Naive thymus-derived CD4-positive, alpha-beta T cell (primary cell): ENCODE measurements around the gene MRE11. TPM values are rescaled to one million over a fixed set of nuclear protein-coding genes. Genes with fewer than 3 reads are reported as not detected.

ENCODE experiments used
- ATAC-seq: fragments of 150-1000 bp; cut with Tn5 transposase; 2 replicates; pipeline ENCODE4 v1.10.0; 2021; ENCODE audit warnings: mild to moderate bottlenecking, moderate library complexity
- CTCF ChIA-PET: fragments of 350-600 bp; sonication (Branson Sonifier 250); formaldehyde crosslinking; loops from one replicate; lab custom pipeline; 2021; ENCODE audit warnings: antibody characterized with exemption; lab: Charles Lee
- POLR2A ChIA-PET: fragments of 350-600 bp; sonication (Branson Sonifier 250); formaldehyde crosslinking; loops from one replicate; lab custom pipeline; 2021; ENCODE audit warnings: antibody characterized with exemption, inconsistent platforms; lab: Charles Lee
- DNase-seq, 9 donors: peaks; one replicate each; pipeline versions ENCODE4 v3.0.0 to v3.0.0-alpha.2; 2020 to 2022; ENCODE audit warnings: mixed read lengths in 1 of 9
- H3K27ac ChIP-seq: one replicate; pipeline ENCODE4 v1.7.0; 2013; ENCODE audit warnings: mild to moderate bottlenecking, low read depth, low read length, moderate library complexity
- H3K27me3 ChIP-seq, 2 donors: one replicate each; pipeline ENCODE4 v1.7.0; 2013; ENCODE audit warnings: low read length in 2 of 2, mild to moderate bottlenecking in 2 of 2, moderate library complexity in 2 of 2; ENCODE audit not compliant: control insufficient read depth in 2 of 2, insufficient read depth in 2 of 2
- H3K36me3 ChIP-seq, 3 experiments: 1 replicate in 2 of 3; 2 replicates in 1 of 3; pipeline ENCODE4 v1.7.0; 2013; ENCODE audit warnings: low read length in 3 of 3, mild to moderate bottlenecking in 3 of 3, moderate library complexity in 1 of 3; ENCODE audit not compliant: insufficient read depth in 3 of 3, control insufficient read depth in 2 of 3
- H3K4me1 ChIP-seq, 2 donors: one replicate each; pipeline ENCODE4 v1.7.0; 2013; ENCODE audit warnings: low read length in 2 of 2, mild to moderate bottlenecking in 2 of 2, moderate library complexity in 1 of 2; ENCODE audit not compliant: control insufficient read depth in 2 of 2, insufficient read depth in 2 of 2
- H3K4me3 ChIP-seq: 2 replicates; pipeline ENCODE4 v1.7.0; 2013; ENCODE audit warnings: mild to moderate bottlenecking, low read length
- H3K9me3 ChIP-seq, 3 experiments: 1 replicate in 2 of 3; 2 replicates in 1 of 3; pipeline ENCODE4 v1.7.0; 2013; ENCODE audit warnings: low read length in 3 of 3; ENCODE audit not compliant: control insufficient read depth in 2 of 3
- H3K27ac Mint-ChIP-seq, 9 donors: one replicate each; pipeline ENCODE4 v1.8.0; 2020 to 2022; ENCODE audit warnings: mixed read lengths in 9 of 9, mild to moderate bottlenecking in 8 of 9, moderate library complexity in 5 of 9, inconsistent platforms in 2 of 9
- H3K27me3 Mint-ChIP-seq, 5 donors: one replicate each; pipeline ENCODE4 v1.8.0; 2021 to 2022; ENCODE audit warnings: mixed read lengths in 5 of 5, mild to moderate bottlenecking in 1 of 5
- H3K36me3 Mint-ChIP-seq, 5 donors: one replicate each; pipeline ENCODE4 v1.8.0; 2020 to 2022; ENCODE audit warnings: mixed read lengths in 5 of 5, mild to moderate bottlenecking in 3 of 5, inconsistent platforms in 1 of 5
- H3K4me1 Mint-ChIP-seq, 7 donors: one replicate each; pipeline ENCODE4 v1.8.0; 2020 to 2022; ENCODE audit warnings: mixed read lengths in 7 of 7, mild to moderate bottlenecking in 3 of 7, inconsistent platforms in 1 of 7
- H3K4me3 Mint-ChIP-seq, 10 donors: one replicate each; pipeline ENCODE4 v1.8.0; 2020 to 2022; ENCODE audit warnings: mild to moderate bottlenecking in 10 of 10, mixed read lengths in 10 of 10, moderate library complexity in 6 of 10, inconsistent platforms in 2 of 10
- H3K9me3 Mint-ChIP-seq, 11 donors: one replicate each; pipeline ENCODE4 v1.8.0; 2020 to 2022; ENCODE audit warnings: mixed read lengths in 11 of 11, mild to moderate bottlenecking in 4 of 11, inconsistent platforms in 1 of 11, moderate library complexity in 1 of 11
- intact Hi-C, 2 donors: fragments of 100-400 bp; cut with micrococcal nuclease; formaldehyde crosslinking; loops; one replicate each; pipeline ENCODE4 v1.15.1; 2023
- polyA plus RNA-seq, 2 donors: library from polyadenylated mRNA; unstranded; fragments of 300-500 nt; fragmentation: Illumina TruSeq; gene quantifications; one replicate each; pipeline ENCODE4 v1.2.3, GENCODE V29; 2021
- total RNA-seq, 6 experiments: library from RNA in 5 of 6; stranded (reverse) in 5 of 6; gene quantifications; 1 replicate in 5 of 6; 2 replicates in 1 of 6; pipeline ENCODE4 v1.2.3 and lab custom pipeline; 2021 to 2026

The MRE11 gene
- total and polyA plus RNA-seq, 7 experiments from 2014 or later, result 11.8 to 45.5 (median 28.0) TPM

DNA sequence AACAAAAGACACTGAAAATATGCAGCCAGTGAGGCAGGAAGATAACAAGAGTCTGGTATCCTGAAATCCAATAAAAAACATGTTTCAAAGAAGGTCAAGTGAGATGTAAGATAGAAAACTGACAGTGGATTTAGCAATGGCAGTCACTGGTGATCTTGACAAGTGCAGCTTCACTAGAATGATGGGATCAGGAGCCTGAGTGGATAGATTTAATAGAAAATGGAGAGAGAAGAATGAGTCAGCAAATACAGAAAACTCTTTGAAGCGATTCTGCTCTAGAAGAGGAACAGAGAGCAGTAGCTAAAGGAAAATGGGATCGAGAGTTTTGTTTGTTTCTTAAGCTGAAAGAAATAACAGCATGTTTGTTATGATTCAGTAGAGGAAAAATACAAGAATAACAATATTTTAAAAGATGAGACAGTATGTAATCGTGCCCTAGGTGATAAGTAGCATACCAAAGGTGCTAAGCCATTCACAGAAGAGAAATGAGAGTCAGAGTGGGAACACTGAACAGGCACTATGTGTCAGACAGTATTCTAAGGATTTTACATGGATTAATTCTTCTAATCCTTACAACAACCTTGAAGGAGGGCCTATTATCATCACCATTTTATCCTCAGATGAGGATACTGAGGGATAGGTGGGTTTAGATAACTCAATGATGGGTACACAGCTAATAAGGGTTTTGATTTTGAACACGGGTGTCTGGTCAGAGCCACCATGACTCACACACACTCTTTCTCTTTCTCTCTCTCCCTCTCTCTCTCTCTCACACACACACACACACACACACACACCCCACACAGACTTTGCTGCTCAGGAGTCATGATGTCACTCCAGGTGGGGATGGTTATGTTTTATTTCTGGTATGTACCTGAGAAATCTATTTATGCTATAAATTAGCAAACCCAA, 36.3 kb downstream of the MRE11 start:
- CTCF ChIA-PET, result no interaction called here

DNA sequence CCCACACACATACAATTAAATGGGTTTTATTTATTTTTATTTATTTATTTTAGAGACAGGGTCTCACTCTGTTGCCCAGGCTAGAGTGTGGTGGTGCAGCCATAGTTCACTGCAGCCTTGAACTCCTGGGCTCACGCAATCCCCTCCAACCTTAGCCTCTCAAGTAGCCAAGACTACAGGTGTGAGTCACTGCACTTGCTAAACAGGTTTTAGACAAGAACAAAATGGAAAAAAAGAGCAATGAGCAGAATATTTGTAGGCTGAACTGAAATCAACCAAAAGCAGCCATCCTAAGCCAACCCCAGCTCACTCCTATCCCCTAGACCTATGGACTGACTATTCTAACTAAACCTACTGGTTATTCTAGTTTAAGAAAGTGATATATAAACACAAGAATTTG, 37.8 kb downstream of the MRE11 start:
- Mint-ChIP-seq H3K27ac (no peak overlapping the region), H3K4me3 (no peak overlapping the region), H3K36me3 (peaks cover 6 to 64% (median 39%) of the 10 kb centered on the region in 5 donors), H3K4me1 (peaks cover 0 to 6% (median 0%) of the 10 kb centered on the region in 7 donors), H3K9me3 (peaks cover 0 to 2% (median 0%) of the 10 kb centered on the region in 11 donors), H3K27me3 (no peaks in the 10 kb centered on the region)
- POLR2A ChIA-PET, result no interaction called here
- Histone ChIP-seq H3K27ac (no peak overlapping the region), H3K27me3 (no peaks in the 10 kb centered on the region), H3K4me1 (no peaks in the 10 kb centered on the region), H3K36me3 (peaks cover 0 to 43% (median 4%) of the 10 kb centered on the region in 3 experiments), H3K4me3 (no peak overlapping the region), H3K9me3 (no peaks in the 10 kb centered on the region)
- CTCF ChIA-PET, result no interaction called here
- DNase-seq (no peak), ATAC-seq (no peak)
- intact Hi-C loops, result no loop called here

More for the DNA sequence above, 36.3 kb downstream of the MRE11 start:
- POLR2A ChIA-PET, result no interaction called here
- no peaks in the 10 kb centered on the region for H3K9me3 ChIP-seq
- H3K27ac ChIP-seq, result no peak overlapping the region
- H3K36me3 ChIP-seq, result peaks cover 0 to 48% (median 8%) of the 10 kb centered on the region in 3 experiments
- no peaks in the 10 kb centered on the region for H3K4me1 ChIP-seq
- ATAC-seq (no peak), DNase-seq (no peak)
- Mint-ChIP-seq H3K4me3 (no peak overlapping the region), H3K9me3 (peaks cover 0 to 2% (median 0%) of the 10 kb centered on the region in 11 donors), H3K27ac (no peak overlapping the region), H3K4me1 (peaks cover 0 to 6% (median 0%) of the 10 kb centered on the region in 7 donors), H3K27me3 (no peaks in the 10 kb centered on the region), H3K36me3 (peaks cover 6 to 70% (median 43%) of the 10 kb centered on the region in 5 donors)
- intact Hi-C loops, result no loop called here
- no peaks in the 10 kb centered on the region for H3K27me3 ChIP-seq
- no peak overlapping the region for H3K4me3 ChIP-seq

DNA sequence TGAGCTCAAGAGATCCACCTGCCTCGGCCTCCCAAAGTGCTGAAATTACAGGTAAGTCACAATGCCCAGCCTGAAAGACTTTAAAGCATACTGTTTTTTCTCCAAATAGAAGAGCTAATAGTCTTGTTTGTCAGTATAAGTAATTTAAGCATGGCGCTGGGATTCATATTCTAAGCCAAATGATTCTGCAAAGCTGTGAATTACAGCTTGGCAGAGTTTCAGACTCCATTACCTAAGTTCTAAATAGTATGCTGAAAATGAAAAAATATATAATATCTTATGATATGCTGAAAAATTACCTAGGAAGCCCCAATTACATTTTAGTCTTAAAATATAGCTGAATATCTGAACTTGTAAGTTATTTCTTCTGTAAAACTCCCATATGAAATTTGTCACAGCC, 39.3 kb downstream of the MRE11 start:
- H3K36me3 Mint-ChIP-seq, result peaks cover 6 to 58% (median 32%) of the 10 kb centered on the region in 5 donors
- POLR2A ChIA-PET, result no interaction called here
- DNase-seq (no peak), ATAC-seq (no peak)
- CTCF ChIA-PET, result interaction anchor here (0.7 kb wide), 2 partner anchors 51 to 624 kb away, joined by 3 read pairs; no protein-coding TSS in a partner anchor
- H3K4me3 ChIP-seq, result no peak overlapping the region
- H3K9me3 Mint-ChIP-seq, result peaks cover 0 to 2% (median 0%) of the 10 kb centered on the region in 11 donors
- H3K27me3 ChIP-seq, result no peaks in the 10 kb centered on the region
- no peak overlapping the region for H3K27ac Mint-ChIP-seq
- H3K36me3 ChIP-seq, result peaks cover 0 to 37% (median 4%) of the 10 kb centered on the region in 3 experiments
- H3K4me1 ChIP-seq, result no peaks in the 10 kb centered on the region
- H3K4me1 Mint-ChIP-seq, result peaks cover 0 to 6% (median 0%) of the 10 kb centered on the region in 7 donors
- no peaks in the 10 kb centered on the region for H3K27me3 Mint-ChIP-seq
- H3K4me3 Mint-ChIP-seq, result no peak overlapping the region
- H3K9me3 ChIP-seq, result no peaks in the 10 kb centered on the region
- no peak overlapping the region for H3K27ac ChIP-seq
- intact Hi-C loops, result no loop called here

DNA sequence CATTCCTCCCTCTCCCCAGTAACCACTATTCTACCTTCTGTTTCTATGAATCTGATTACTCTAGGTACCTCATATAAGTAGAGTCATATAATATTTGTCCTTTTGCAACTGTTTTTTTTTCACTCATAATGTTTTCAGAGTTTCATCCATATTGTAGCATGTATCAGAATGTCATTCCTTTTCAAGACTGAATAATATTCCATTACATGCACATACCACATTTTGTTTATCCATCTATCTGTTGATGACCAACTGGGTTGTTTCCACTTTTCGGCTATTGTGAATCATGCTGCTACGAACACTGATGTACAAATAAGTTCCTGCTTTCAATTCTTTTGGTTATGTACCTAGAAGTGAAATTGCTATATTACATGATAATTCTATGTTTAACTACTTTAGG, 40.7 kb downstream of the MRE11 start:
- no peak overlapping the region for H3K4me3 Mint-ChIP-seq
- ChIA-PET POLR2A (no interaction called here), CTCF (no interaction called here)
- intact Hi-C loops, result no loop called here
- no peaks in the 10 kb centered on the region for H3K27me3 ChIP-seq
- no peaks in the 10 kb centered on the region for H3K4me1 ChIP-seq
- no peak overlapping the region for H3K27ac Mint-ChIP-seq
- H3K4me1 Mint-ChIP-seq, result peaks cover 0 to 6% (median 0%) of the 10 kb centered on the region in 7 donors
- H3K36me3 Mint-ChIP-seq, result peaks cover 6 to 63% (median 41%) of the 10 kb centered on the region in 5 donors
- peaks cover 0 to 35% (median 4%) of the 10 kb centered on the region in 3 experiments for H3K36me3 ChIP-seq
- no peaks in the 10 kb centered on the region for H3K27me3 Mint-ChIP-seq
- no peak overlapping the region for H3K4me3 ChIP-seq
- H3K9me3 Mint-ChIP-seq, result peaks cover 0 to 2% (median 0%) of the 10 kb centered on the region in 11 donors
- DNase-seq (no peak), ATAC-seq (no peak)
- H3K27ac ChIP-seq, result no peak overlapping the region
- H3K9me3 ChIP-seq, result no peaks in the 10 kb centered on the region

GRCh38 chr11:94450048-94450447, 43.6 kb downstream of the MRE11 start:
- H3K4me3 Mint-ChIP-seq, result no peak overlapping the region
- no peak for ATAC-seq
- H3K36me3 Mint-ChIP-seq, result peaks cover 4 to 53% (median 39%) of the 10 kb centered on the region in 5 donors

GRCh38 chr11:94449437-94449836, 44.2 kb downstream of the MRE11 start:
- H3K4me1 ChIP-seq, result no peaks in the 10 kb centered on the region
- H3K4me3 ChIP-seq, result no peak overlapping the region
- H3K27me3 ChIP-seq, result no peaks in the 10 kb centered on the region
- DNase-seq, result no peak
- H3K27ac ChIP-seq, result no peak overlapping the region
- POLR2A ChIA-PET, result no interaction called here
- intact Hi-C loops, result no loop called here
- Mint-ChIP-seq H3K27ac (no peak overlapping the region), H3K36me3 (peaks cover 5 to 51% (median 36%) of the 10 kb centered on the region in 5 donors), H3K9me3 (peaks cover 0 to 2% (median 0%) of the 10 kb centered on the region in 11 donors), H3K4me1 (no peaks in the 10 kb centered on the region), H3K27me3 (no peaks in the 10 kb centered on the region), H3K4me3 (no peak overlapping the region)
- no peaks in the 10 kb centered on the region for H3K9me3 ChIP-seq
- H3K36me3 ChIP-seq, result peaks cover 0 to 26% (median 4%) of the 10 kb centered on the region in 3 experiments
- ATAC-seq, result no peak
- CTCF ChIA-PET, result no interaction called here

More at GRCh38 chr11:94450048-94450447, 43.6 kb downstream of the MRE11 start:
- Mint-ChIP-seq H3K9me3 (peaks cover 0 to 2% (median 0%) of the 10 kb centered on the region in 11 donors), H3K4me1 (no peaks in the 10 kb centered on the region), H3K27ac (no peak overlapping the region), H3K27me3 (no peaks in the 10 kb centered on the region)
- Histone ChIP-seq H3K27me3 (no peaks in the 10 kb centered on the region), H3K9me3 (no peaks in the 10 kb centered on the region), H3K36me3 (peaks cover 0 to 23% (median 4%) of the 10 kb centered on the region in 3 experiments), H3K4me3 (no peak overlapping the region), H3K27ac (no peak overlapping the region), H3K4me1 (no peaks in the 10 kb centered on the region)
- DNase-seq, result no peak
- intact Hi-C loops, result no loop called here
- ChIA-PET POLR2A (interaction anchor here (0.6 kb wide), 1 partner anchor 18 kb away, joined by 3 read pairs; no protein-coding TSS in a partner anchor), CTCF (no interaction called here)
